T-helper 1 cell (primary cell): ENCODE data around the gene VEGFB.

Experiments used
- DNase-seq, 5 donors: peaks; one replicate each; pipeline ENCODE4 v3.0.0-alpha.2; 2012 to 2020
- total RNA-seq, 4 donors: gene quantifications; one replicate each; lab custom pipeline; 2026; lab: John Stamatoyannopoulos, UW

Gene VEGFB, protein sequence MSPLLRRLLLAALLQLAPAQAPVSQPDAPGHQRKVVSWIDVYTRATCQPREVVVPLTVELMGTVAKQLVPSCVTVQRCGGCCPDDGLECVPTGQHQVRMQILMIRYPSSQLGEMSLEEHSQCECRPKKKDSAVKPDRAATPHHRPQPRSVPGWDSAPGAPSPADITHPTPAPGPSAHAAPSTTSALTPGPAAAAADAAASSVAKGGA
- 16.1 to 23.6 (median 17.4) reads per million in 4 donors for total RNA-seq

DNA sequence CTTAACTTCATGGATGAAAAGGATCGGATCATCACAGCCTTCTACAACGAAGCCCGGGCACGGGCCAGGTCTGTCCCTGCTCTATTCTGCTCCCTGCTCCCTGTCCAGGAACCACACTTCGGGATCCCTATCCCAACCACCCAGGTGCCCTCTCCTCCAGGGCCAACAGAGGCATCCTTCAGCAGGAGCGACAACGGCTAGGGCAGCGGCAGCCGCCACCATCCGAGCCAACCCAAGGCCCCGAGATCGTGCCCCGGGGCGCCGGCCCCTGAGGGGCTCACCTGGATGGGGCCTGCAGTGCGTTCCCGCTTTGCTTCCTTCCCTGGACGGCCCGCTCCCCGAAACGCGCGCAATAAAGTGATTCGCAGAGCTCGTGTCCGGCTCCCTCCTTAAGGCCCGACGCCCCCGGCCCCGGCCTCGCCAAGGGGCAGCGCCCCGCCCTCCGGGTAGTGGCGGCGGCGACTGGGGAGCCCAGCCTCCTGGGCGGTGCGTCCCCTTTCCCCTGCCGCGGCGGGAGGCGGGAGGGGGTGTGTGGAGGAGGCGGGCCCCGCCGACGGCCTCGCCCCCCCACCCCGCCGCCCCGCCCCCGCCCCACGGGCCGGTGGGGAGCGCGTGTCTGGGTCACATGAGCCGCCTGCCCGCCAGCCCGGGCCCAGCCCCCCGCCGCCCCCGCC, at the start of gene VEGFB:
Gene VEGFB (plus strand): TSS at position 672 of the 674 bp plus-strand sequence. CDS start 250 bp downstream, outside the sequence.
- peak; percentile 60 to 78 (median 61) for DNase-seq

DNA sequence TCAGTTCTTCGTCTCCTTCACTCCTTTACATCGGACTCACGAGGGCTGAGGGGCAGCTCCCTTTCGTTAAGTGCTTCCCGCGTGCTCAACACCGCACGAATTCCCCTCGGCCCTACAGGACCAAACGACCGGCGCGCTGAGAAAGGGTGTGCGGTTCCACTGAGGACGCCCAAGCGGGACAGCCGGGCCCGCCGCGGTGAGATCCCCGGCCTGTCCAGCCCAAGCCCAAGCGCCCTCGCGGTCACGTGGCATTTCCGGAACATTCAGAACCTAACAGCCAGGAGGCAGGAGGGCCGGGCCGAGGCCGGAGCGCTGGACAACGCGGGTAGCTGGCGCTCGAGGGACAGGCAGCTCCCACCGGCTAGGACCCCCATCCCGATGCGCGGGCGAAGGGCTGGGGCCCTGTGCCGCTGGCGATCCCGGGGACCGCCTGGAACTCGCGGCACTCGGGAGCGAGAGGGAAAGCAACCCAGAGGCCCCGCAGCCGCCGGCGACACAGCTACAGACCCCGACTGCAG, 49.1 kb upstream of the VEGFB start:
- no peak for DNase-seq

DNA sequence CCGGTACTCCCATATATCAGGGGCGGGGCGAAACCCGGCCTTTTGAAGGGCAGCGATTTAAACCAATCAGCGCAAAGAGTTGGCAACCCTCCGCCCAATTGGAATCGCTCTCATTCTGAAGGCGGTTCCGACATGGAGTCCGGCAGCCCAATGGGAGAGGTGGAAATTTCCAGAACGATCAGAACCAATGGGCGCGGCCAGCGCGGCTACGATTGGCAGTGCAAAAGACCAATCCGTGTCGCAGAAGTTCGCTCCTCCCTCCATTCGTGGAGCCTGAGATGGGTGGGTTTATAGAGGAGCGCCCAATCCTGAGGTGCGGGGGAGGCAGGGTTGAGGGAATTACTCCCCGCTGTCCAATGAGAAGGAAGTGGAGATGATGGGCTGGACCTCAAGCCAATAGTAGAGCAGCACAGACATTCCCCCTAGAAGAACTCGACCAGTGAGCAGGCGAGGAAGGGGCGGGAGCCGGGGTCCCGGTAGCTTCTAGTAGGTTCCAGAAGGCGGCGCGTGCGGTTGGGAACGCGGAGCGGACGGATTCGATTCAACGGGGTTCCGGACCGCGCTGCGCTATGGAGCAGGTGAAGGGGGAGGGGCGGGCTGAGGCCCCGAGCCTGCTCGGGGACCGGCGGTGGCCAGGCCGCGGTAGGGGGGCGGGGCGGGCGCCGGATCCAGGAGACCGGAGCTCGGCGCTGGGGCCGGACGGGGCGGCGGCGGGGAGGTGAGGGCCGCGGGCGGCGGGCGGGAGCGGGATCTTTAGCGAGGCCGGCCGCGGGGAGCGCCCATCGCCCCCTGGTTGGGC, 48.5 kb upstream of the VEGFB start, which contains the start of gene STIP1:
Gene STIP1 (plus strand): TSS at position 479 of the 799 bp plus-strand sequence. CDS start 91 bp downstream, at position 570.
- peak; percentile 95 to 100 (median 98) for DNase-seq

DNA sequence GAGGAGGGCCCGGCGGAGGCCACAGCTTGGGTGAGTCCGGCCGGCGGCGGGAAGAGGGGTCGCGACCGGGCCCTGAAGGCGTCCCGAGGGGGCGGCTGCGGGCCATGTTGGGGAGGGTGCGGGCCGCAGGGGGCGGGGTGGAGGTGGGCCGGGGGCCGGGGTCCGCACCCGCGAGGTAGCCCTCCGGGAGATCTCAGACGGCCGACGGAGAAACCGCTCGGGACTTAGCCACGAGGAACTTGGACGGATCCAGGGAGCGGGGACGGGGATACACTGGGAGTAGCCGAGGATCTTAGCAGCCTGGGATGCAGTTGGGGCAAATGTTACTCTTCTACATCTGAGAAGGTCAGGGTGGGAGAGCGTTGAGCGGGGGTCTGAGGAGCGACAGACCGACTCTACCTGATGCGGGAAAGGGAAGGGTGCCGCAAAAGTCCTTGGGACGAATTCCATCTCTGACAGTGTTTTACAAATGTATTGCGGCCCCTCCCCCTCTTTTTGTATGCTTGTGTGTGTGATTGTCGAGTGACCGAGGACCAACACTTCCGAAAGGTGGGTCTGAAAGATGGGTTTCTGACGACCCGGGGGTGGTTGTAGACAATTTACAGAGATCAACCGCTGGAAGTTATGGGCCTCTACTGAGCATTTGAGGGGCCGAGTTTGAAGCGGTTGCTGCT, 47.8 kb upstream of the VEGFB start:
- peak in 1 of 5 donors; percentile 74 for DNase-seq

DNA sequence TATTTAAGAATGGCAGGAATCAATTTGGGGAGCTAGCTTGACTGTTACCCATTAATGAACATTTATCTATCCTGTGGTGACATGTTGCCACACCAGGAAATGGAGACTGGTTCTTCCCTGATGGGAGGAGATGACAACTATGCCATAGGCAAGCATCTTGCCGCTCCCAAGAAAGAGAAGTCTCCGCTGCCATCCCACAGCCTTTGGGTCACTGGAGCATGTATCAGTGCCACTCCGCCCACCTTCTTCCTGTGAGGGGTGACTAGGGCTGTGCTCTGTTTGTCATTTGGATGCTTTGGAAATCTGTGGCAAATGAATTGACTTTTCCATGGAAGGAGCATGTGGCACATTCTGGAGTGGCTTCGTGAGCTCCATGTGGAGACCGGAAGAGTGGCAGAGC, 42.0 kb upstream of the VEGFB start:
- no peak for DNase-seq

DNA sequence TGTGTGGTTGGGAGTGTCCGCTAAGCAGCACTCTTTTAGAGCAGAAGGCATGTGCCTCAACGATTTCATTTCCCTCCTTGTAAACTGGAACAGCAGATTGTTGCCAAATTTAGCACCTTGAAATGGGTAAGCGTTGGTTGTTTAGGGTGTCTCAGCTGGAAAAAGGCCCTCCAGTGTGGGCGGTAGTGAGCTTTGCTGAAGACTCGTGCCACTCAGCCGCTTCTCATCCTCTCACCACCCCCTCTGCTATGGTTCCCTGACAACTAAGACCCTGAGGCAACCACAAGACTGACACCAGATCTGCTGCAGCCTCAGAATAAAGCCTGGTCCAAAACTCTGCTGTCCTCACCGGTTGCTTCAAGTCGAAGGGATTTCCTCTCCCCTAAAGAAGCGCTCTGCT, 37.8 kb upstream of the VEGFB start:
- no peak for DNase-seq

DNA sequence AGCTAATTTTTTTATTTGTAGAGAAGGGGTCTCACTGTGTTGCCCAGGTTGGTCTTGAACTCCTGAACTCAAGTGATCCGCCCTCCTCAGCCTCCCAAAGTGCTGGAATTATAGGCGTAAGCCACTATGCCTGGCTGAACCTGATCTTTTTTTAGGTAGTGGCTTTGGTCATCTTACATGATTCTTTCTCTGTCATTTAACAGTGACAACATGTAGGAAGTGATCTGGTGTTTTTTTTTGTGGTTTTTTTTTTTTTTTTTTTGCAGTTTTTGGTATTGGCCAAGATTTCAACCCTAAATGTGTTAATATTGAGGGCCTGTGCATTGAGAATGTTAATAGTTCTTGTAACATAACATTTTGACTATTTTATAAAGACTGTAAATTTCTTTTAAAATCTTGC, 35.9 kb upstream of the VEGFB start:
- DNase-seq = no peak

DNA sequence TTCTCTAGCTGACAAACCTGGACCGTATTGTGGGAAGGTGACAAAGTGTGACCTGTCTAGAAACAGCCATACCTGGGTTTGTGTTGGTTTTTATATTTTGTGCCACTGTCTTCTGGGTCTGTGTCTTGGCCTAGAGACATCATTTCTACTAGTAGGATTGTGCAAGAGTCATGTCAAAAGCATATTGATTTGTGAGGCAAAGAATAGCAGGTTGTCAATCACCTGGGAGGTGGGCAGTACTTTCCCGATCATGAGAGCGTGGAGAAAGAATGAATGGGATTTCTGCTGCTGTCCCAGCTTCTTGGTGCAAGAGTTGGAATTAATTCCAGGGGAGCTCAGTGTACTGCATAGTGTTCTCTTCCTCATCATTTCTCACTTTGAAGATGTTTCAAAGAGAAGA, 32.8 kb upstream of the VEGFB start:
- no peak for DNase-seq

DNA sequence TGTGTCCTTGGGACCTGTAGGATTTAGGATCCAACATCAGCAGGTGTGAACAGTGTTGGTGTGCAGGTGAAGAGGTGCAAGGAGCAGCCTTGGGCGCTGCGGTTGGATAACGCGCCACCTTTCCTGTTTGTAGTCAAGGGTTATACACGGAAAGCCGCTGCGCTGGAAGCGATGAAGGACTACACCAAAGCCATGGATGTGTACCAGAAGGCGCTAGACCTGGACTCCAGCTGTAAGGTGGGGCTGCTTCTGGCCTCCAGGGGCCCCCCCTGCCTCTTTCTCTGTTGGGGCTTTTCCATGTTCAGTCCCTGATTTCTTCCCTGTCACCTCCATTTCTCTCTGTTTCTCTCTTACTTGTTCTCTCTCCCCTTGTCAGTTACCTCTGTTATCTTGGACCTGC, 31.4 kb upstream of the VEGFB start:
- no peak for DNase-seq

DNA sequence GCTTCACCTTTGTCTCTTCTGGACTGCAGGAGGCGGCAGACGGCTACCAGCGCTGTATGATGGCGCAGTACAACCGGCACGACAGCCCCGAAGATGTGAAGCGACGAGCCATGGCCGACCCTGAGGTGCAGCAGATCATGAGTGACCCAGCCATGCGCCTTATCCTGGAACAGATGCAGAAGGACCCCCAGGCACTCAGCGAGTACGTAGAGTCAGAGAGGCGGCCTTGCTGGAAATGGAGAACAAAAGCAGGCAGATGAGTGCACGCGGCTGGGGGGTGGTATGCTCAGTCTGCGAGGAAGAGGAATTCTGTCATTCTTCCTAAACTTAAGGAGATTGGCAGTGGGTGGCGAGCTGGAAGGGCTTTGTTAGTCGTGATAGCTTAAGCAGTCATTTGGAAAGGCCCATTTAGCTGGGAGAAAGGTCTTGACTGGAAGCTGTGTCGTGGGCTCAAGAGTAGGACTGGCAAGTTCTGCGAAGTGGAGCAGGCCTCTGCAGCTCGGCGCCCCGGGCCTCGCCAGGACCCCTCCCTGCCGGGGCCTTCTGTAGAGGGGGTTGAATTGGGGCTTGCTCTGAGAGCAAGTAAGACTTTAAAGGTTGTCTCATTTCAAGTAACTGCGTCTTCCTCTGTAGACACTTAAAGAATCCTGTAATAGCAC, 30.8 kb upstream of the VEGFB start:
- DNase-seq = no peak

DNA sequence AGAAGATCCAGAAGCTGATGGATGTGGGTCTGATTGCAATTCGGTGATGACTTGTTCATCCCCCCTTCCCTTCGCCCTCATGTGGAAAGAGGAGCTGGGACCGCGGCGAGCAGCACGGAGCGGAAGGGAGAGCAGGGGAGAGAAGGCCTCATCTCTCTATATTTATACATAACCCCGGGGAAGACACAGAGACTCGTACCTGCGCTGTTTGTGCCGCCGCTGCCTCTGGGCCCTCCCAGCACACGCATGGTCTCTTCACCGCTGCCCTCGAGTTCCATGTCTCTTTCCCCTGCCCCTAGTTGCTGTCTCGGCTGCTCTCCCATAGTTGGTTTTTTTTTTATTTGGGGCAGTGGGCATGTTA, 30.3 kb upstream of the VEGFB start:
- no peak for DNase-seq

DNA sequence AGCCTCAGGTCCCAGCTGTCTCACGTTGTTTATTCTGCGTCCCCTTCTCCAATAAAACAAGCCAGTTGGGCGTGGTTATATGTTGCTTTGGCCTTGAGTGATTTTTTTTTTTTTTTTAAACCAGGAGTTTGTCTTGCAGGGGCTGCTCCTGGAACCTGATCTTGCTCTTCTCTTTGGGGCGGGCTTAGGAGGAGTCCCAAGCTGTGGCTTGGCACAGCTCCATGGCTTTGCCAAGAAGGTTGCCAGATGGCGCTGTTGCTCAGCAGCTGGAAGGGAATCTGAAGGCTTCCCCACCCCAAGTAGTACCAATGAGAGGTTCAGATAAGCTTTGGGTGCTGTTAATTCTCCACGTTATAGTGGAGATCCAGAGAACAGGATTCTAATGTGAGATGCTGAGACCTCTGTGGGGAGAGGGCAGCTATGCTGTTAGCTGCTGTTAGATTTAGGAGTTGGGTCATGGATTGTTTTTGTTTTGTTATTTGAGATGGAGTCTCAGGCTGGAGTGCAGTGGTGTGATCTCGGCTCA, 29.9 kb upstream of the VEGFB start:
- DNase-seq = peak; percentile 64 to 83 (median 81)

DNA sequence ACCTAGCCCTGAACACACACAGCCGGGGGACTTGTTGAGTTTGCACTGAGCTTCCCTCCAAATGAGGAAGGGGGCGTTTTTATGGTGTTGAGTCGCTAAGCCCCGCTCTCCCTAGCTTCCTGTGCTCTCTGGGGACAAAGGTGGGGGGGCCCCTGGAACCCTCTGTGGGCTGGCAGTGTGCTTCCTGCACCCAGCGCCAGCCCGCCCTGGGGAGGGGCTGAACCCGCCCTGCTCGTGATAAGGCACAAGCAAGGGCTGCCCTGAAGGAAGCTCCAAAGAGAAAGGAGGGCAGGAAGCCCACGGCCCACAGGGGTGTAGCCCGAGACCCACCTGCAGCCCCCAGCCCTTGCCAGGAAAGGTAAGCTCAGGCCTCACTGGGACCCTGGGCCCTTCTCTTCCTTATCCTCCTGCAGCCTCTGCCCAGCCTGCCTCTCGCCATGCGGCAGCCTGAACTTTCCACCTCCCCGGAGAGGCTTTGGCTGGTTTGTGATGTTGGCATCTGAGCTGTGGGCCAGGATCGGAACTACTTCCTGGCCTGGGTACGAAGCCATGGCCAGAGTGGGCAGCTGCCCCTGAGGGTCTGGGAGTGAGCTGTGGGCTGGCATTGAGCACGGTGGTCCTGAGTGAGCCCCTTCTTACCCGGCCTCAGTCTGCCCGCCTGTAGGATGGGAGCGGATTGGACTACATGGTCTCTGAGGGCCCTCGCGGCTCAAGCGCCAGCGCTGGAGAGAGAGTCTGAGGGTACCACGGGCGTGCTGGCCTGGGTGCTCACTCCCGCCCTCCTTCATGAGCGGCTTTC, 27.7 kb upstream of the VEGFB start, which contains the start of gene FERMT3:
Gene FERMT3 (plus strand): TSS at position 265 of the 799 bp plus-strand sequence. CDS start 644 bp downstream, outside the sequence.
- peak; percentile 38 to 84 (median 57) for DNase-seq

DNA sequence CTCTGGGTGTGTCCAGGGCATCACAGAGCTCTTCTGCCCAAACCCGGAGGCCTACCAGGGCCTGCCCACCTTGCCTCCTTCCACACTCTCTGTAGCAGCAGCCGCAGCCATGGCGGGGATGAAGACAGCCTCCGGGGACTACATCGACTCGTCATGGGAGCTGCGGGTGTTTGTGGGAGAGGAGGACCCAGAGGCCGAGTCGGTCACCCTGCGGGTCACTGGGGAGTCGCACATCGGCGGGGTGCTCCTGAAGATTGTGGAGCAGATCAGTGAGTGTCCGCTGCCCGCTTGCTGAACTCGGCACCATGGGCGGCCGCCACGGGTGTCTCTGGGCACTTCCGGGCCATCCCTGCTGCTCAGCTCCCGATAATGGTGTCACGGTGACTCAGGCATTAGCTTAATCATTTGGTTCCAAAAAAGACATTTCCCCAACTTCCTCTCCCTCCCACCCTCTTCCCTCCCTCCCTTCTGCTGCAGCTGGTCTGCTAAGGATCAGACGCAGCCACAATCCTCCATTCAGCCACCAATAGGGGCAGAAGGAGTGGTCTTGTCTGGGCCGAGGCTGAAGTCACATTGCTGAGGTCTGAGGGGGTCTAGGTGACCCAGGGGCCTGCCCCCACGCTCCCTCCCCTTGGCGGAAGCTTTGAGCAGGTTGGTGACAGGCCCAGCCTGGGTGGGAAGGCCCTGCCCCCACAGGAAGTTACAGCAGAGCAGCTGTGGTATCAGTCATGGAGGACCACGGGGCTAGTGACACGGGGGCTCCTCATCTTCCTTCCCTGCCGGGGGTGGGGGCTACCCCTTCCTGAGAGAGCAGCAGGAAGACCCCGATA, 26.9 kb upstream of the VEGFB start:
- peak; percentile 39 to 89 (median 51) for DNase-seq

DNA sequence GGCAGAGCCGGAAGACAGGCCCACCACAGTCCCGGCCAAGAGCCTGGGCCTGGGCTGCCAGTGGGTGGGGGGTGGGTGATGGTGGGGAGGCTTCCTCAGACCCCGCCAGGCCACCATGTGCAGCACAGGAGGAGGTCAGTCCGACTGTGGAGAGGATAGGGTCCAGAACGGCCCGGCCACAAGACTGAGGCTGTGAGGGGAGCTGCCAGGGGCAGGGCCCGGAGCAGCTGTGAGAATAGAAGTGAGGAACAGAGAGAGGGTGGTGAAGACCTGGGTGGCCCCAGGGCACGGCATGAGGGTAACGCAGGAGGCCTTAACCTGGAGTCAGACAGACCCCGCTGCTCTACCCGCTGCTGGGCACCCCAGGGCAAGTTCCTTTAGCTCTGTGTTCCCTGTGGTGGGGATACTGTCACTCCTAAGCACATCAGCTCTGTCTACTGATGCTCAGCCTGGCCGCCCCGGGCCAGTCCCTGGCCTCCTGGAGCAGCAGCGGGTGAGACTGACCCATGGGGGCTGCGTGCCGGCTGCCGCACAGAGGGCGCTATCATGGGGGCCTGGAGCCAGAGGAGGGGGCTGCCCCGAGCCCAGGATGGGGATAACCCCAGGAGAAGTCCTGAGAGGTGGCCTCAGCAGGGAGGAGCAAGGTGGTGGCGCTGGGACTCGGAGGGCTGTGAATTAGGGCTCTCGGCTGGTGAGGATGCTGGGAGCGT, 26.1 kb upstream of the VEGFB start:
- no peak for DNase-seq

DNA sequence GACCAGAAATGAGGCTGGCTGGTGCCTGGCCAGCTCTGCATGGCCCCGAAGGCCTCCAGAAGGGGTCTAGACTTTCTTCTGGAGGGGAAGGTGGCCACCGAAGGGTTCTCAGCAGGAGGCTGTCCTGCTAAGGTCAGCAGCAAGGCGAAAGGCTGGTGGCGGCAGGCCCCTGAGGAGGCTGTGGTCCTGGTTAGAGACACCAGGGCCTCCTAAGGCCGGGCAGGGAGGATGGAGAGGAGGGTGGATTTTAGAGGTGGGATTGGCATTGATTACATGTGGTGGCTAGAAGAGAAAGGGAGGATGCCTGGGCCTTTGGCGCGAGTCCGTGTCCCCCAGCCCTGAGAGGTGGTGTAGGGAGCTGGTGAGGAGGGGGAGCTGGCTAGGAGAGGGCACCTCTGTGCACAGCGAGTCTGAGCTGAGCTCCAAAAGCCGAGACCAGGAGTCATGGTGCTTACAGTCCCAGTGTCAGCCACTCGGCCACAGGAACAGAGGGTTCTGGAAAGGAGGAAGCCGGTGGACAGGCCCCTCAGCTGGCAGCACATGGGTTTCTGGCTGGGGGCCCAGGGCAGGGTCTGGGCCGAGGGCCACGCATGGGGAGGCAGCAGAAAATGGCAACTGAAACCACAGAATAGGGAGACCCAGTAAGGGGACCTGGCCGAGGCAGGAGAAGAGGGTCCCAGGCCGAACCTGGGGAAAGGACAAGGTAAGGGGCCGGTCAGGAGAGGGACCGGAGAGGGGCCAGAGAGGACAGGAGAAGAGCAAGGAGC, 25.4 kb upstream of the VEGFB start:
- no peak for DNase-seq

DNA sequence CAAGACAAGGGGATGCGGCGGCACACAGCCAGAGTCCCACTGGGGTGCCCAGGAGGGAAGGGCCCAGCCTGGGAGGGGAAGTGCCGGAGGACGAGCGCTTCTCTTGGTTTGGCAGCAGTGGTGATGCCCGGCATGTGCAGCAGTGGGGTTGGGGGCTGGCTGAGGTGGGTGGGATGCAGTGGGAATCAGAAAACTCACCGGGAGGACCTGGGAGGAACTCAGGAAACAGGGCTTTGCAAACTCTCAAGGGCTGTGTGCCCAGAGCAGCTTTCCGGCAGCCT, 24.9 kb upstream of the VEGFB start:
- DNase-seq = no peak

DNA sequence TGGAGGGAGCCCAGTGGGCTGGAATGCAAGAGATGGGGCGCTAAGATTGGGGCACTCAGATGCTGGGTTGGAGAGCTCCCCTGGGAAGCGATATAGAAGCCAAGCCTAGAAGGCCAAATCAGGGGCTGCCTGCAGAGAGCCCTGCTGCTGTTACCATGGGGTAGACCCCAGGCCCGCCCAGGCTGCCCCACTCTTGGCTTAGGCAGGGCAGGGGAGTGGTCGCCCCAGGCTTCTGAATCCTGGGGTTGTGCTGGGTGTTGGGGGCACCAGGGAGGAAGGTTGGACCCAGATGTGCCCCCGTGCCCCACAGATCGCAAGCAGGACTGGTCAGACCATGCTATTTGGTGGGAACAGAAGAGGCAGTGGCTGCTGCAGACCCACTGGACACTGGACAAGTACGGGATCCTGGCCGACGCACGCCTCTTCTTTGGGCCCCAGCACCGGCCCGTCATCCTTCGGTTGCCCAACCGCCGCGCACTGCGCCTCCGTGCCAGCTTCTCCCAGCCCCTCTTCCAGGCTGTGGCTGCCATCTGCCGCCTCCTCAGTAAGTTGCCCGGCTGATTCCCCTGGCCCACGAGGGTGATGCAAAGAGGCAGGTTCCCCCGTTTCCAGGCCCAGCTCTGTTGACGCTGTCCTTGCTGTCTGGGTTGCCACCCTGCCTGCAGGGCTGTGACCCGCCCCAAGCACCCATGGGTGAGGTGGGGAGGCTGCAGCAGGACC, 23.9 kb upstream of the VEGFB start:
- no peak for DNase-seq
